ENCODE measurements around the gene TRIM69.

The TRIM69 gene

DNA sequence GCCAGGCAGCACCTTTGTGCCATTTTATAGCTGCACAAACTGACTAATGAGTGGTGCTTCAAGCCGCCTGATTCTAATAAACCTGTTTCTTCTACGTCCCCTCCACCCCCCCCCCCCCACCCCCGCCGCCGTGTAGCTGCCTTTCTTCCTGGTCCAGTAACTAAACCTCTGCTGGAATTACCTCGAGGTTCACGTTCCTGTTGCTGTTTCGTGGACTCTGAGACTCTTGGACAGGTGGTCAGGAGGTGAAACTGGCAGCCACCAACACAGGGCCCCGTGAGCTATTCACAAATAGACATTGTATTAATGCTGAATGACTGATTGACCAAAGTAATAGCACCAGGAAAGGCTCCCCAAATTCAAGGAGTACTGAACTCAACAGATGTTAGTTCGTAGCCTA lies 73.9 kb downstream of the TRIM69 start:
- no peak for DNase-seq

DNA sequence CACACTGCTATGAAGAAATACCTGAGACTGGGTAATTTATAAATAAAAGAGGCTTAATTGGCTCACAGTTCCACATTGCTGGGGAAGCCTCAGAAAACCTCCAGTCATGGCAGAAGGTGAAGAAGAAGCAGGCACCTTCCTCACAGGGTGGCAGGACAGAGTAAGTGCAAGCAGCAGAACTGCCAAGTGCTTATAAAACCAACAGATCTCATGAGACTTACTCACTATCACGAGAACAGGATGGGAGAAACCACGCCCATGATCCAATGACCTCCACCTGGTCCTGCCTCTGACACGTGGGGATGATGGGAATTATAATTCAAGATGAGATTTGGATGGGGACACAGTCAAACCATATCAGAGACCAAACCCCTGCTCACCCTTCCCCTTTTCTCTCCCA lies 75.0 kb downstream of the TRIM69 start:
- no peak for DNase-seq

DNA sequence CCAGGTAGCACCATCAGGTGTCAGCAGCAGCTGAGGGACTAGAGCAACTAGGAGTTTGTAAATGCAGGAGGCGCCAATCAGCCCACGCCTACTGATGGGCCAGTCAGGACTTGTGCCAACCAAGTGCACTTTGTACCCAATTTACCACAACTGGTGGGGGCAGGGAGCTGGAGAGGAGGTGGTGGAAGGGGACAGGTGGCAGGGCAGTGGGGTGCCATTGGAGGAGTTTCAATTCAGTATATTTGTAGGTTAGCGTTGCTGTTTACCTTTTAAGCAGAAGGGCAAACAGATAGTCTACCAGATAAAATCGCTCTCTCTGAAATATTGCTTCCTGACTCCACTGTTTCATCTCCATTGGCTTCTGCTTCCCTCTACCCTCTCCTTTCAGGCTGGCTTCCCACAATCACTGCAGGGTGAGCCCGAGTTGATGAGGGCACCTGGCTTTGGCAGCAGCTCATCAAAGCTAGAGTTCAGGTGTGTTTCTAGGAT lies 75.7 kb downstream of the TRIM69 start:
- no peak for DNase-seq

DNA sequence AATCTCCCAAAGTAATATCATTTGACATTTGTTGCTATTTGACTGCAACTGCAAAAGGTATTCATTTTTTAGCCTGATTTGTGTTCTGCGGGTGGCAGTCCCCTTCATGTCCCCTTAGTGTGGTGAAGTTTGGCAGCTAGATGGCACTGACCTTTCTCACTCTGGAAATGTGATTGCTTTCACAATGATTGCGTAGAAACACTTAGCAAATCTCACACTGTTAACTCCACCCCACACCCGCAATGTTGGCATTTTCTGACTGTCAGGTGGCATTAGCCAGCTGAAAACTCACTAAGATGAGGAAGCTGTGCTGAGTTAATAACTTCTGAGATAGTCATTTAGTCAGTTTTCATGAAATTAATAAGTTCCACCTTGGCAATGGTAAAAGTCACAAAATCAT lies 76.9 kb downstream of the TRIM69 start:
- no peak for DNase-seq
